Endothelial cell (in vitro differentiated cells): Measurements from ENCODE around the gene ASTN1. TPM values are rescaled to one million over a fixed set of nuclear protein-coding genes. Genes with fewer than 3 reads are reported as not detected.

Experiments
- DNase-seq: peaks from one replicate; pipeline ENCODE4 v3.0.0; 2021; ENCODE audit warnings: low spot score
- H3K27ac Mint-ChIP-seq: one replicate; pipeline ENCODE4 v1.8.0; 2021; ENCODE audit warnings: mixed read lengths, inconsistent platforms; ENCODE audit not compliant: unreplicated experiment
- H3K27me3 Mint-ChIP-seq: one replicate; pipeline ENCODE4 v1.8.0; 2021; ENCODE audit warnings: mild to moderate bottlenecking, moderate library complexity, mixed read lengths, inconsistent platforms; ENCODE audit not compliant: unreplicated experiment
- H3K36me3 Mint-ChIP-seq: one replicate; pipeline ENCODE4 v1.8.0; 2021; ENCODE audit warnings: mild to moderate bottlenecking, low read depth, mixed read lengths, inconsistent platforms; ENCODE audit not compliant: unreplicated experiment
- H3K4me1 Mint-ChIP-seq: one replicate; pipeline ENCODE4 v1.8.0; 2021; ENCODE audit warnings: mild to moderate bottlenecking, mixed read lengths, inconsistent platforms; ENCODE audit not compliant: unreplicated experiment
- H3K4me3 Mint-ChIP-seq: one replicate; pipeline ENCODE4 v1.8.0; 2021; ENCODE audit warnings: mild to moderate bottlenecking, mixed read lengths, inconsistent platforms; ENCODE audit not compliant: unreplicated experiment
- H3K9me3 Mint-ChIP-seq: one replicate; pipeline ENCODE4 v1.8.0; 2021; ENCODE audit warnings: mixed read lengths, inconsistent platforms; ENCODE audit not compliant: unreplicated experiment
- CTCF ChIP-seq: fragments of 200-600 bp; sonication (generic); IDR thresholded peaks from one replicate; pipeline ENCODE4 v1.5.0; 2021; ENCODE audit warnings: antibody characterized with exemption; ENCODE audit not compliant: unreplicated experiment
- total RNA-seq: library from RNA; stranded (reverse); fragmentation: NEBNext Ultra II Directional; extraction: Animal tissue kit (Norgen Biotek cat#: 25700); gene quantifications from one replicate; pipeline ENCODE4 v1.2.1, GENCODE V29; 2021; ENCODE audit not compliant: unreplicated experiment

Gene ASTN1
- total RNA-seq, 1 donor from 2014 or later: 66.6 TPM

- no peaks in the 10 kb centered on the region for H3K9me3 Mint-ChIP-seq
- peaks cover 15% of the 10 kb centered on the region for H3K4me1 Mint-ChIP-seq
- no peak overlapping the region for H3K27ac Mint-ChIP-seq
- peaks cover 7% of the 10 kb centered on the region for H3K36me3 Mint-ChIP-seq
- no peak for DNase-seq
- no peak for TF ChIP-seq CTCF
- no peak overlapping the region for H3K4me3 Mint-ChIP-seq
- H3K27me3 Mint-ChIP-seq: no peaks in the 10 kb centered on the region
These were observed 47.6 kb downstream of the ASTN1 start for GRCh38 chr1:177116941-177117340.

- Mint-ChIP-seq H3K27ac (no peak overlapping the region), H3K27me3 (no peaks in the 10 kb centered on the region), H3K36me3 (no peaks in the 10 kb centered on the region), H3K9me3 (no peaks in the 10 kb centered on the region), H3K4me1 (no peaks in the 10 kb centered on the region), H3K4me3 (no peak overlapping the region)
- DNase-seq: no peak
- no peak for TF ChIP-seq CTCF
These were observed 57.7 kb downstream of the ASTN1 start for GRCh38 chr1:177106614-177107365.

- Mint-ChIP-seq H3K27ac (no peak overlapping the region), H3K36me3 (no peaks in the 10 kb centered on the region), H3K27me3 (no peaks in the 10 kb centered on the region), H3K9me3 (no peaks in the 10 kb centered on the region), H3K4me3 (no peak overlapping the region), H3K4me1 (no peaks in the 10 kb centered on the region)
- DNase-seq: no peak
- no peak for TF ChIP-seq CTCF
These were observed 58.3 kb downstream of the ASTN1 start for GRCh38 chr1:177106196-177106595.

- no peaks in the 10 kb centered on the region for H3K9me3 Mint-ChIP-seq
- no peaks in the 10 kb centered on the region for H3K4me1 Mint-ChIP-seq
- no peak for TF ChIP-seq CTCF
- no peak for DNase-seq
- no peaks in the 10 kb centered on the region for H3K27me3 Mint-ChIP-seq
- no peak overlapping the region for H3K4me3 Mint-ChIP-seq
- no peaks in the 10 kb centered on the region for H3K36me3 Mint-ChIP-seq
- no peak overlapping the region for H3K27ac Mint-ChIP-seq
These were observed 61.3 kb downstream of the ASTN1 start for GRCh38 chr1:177103005-177103852.

GRCh38 chr1:177092001-177092400, 72.5 kb downstream of the ASTN1 start:
- TF ChIP-seq CTCF: no peak
- H3K4me3 Mint-ChIP-seq: no peak overlapping the region
- no peak for DNase-seq
- H3K27ac Mint-ChIP-seq: no peak overlapping the region
- H3K4me1 Mint-ChIP-seq: peaks cover 3% of the 10 kb centered on the region
- peaks cover 13% of the 10 kb centered on the region for H3K36me3 Mint-ChIP-seq
- H3K9me3 Mint-ChIP-seq: no peaks in the 10 kb centered on the region
- no peaks in the 10 kb centered on the region for H3K27me3 Mint-ChIP-seq
